Mesendoderm (in vitro differentiated cells): ENCODE data around the gene HOXC11.

ENCODE experiments used
- DNase-seq: peaks from one replicate; pipeline ENCODE4 v3.0.0; 2013
- H2AK5ac ChIP-seq: 2 replicates; pipeline ENCODE4 v1.6.1; 2013; ENCODE audit warnings: low read length, inconsistent platforms
- H2BK120ac ChIP-seq: 2 replicates; pipeline ENCODE4 v1.6.1; 2013; ENCODE audit warnings: low read depth, mild to moderate bottlenecking, low read length, moderate library complexity, mixed read lengths
- H2BK15ac ChIP-seq: replicated peaks from 2 replicates; pipeline ENCODE4 v1.6.1; 2013; ENCODE audit warnings: low read depth, mild to moderate bottlenecking, moderate library complexity
- H2BK5ac ChIP-seq: 2 replicates; pipeline ENCODE4 v1.6.1; 2013; ENCODE audit warnings: low read length, inconsistent platforms
- H3K18ac ChIP-seq: 2 replicates; pipeline ENCODE4 v1.6.1; 2013; ENCODE audit warnings: mild to moderate bottlenecking, low read length, mixed read lengths
- H3K23ac ChIP-seq: one replicate; pipeline ENCODE4 v1.6.1; 2013; ENCODE audit warnings: low read length
- H3K27ac ChIP-seq: 2 replicates; pipeline ENCODE4 v1.5.1; 2013; ENCODE audit warnings: low read depth, mild to moderate bottlenecking, inconsistent platforms, low read length, moderate library complexity
- H3K27me3 ChIP-seq: 2 replicates; pipeline ENCODE4 v1.6.1; 2013; ENCODE audit warnings: low read length, control low read depth, mild to moderate bottlenecking, inconsistent platforms; ENCODE audit not compliant: insufficient read depth, poor library complexity
- H3K36me3 ChIP-seq: 2 replicates; pipeline ENCODE4 v1.6.1; 2013; ENCODE audit warnings: low read length, inconsistent platforms; ENCODE audit not compliant: control insufficient read depth, insufficient read depth
- H3K4ac ChIP-seq: one replicate; pipeline ENCODE4 v1.6.1; 2013; ENCODE audit warnings: low read depth, mild to moderate bottlenecking, low read length, moderate library complexity
- H3K4me1 ChIP-seq: 2 replicates; pipeline ENCODE4 v1.6.1; 2013; ENCODE audit warnings: low read depth, low read length, inconsistent platforms; ENCODE audit not compliant: control insufficient read depth
- H3K4me2 ChIP-seq: 2 replicates; pipeline ENCODE4 v1.6.1; 2013; ENCODE audit warnings: low read length
- H3K4me3 ChIP-seq: 2 replicates; pipeline ENCODE4 v1.5.1; 2013; ENCODE audit warnings: mild to moderate bottlenecking, low read length
- H3K56ac ChIP-seq: one replicate; pipeline ENCODE4 v1.6.1; 2013; ENCODE audit warnings: low read length
- H3K79me1 ChIP-seq: 2 replicates; pipeline ENCODE4 v1.6.1; 2013; ENCODE audit warnings: low read length, inconsistent platforms
- H3K79me2 ChIP-seq: 2 replicates; pipeline ENCODE4 v1.6.1; 2013; ENCODE audit warnings: mild to moderate bottlenecking, low read length; ENCODE audit not compliant: control insufficient read depth, insufficient read depth
- H3K9ac ChIP-seq: 2 replicates; pipeline ENCODE4 v1.6.1; 2013; ENCODE audit warnings: low read length, inconsistent platforms
- H4K5ac ChIP-seq: one replicate; pipeline ENCODE4 v1.6.1; 2013; ENCODE audit warnings: low read length
- H4K8ac ChIP-seq: one replicate; pipeline ENCODE4 v1.6.1; 2013; ENCODE audit warnings: low read depth, mild to moderate bottlenecking, control low read depth, low read length, moderate library complexity
- WGBS: extraction: QIAGEN DNeasy Blood & Tissue Kit; methylation state at CpG from one replicate; pipeline ENCODE4 v1.1.7; 2013; ENCODE audit warnings: low lambda C conversion rate, missing lambda C conversion rate; ENCODE audit not compliant: insufficient coverage; ENCODE audit errors: extremely low coverage; 5-methylcytosine and 5-hydroxymethylcytosine counted together

The HOXC11 gene

DNA sequence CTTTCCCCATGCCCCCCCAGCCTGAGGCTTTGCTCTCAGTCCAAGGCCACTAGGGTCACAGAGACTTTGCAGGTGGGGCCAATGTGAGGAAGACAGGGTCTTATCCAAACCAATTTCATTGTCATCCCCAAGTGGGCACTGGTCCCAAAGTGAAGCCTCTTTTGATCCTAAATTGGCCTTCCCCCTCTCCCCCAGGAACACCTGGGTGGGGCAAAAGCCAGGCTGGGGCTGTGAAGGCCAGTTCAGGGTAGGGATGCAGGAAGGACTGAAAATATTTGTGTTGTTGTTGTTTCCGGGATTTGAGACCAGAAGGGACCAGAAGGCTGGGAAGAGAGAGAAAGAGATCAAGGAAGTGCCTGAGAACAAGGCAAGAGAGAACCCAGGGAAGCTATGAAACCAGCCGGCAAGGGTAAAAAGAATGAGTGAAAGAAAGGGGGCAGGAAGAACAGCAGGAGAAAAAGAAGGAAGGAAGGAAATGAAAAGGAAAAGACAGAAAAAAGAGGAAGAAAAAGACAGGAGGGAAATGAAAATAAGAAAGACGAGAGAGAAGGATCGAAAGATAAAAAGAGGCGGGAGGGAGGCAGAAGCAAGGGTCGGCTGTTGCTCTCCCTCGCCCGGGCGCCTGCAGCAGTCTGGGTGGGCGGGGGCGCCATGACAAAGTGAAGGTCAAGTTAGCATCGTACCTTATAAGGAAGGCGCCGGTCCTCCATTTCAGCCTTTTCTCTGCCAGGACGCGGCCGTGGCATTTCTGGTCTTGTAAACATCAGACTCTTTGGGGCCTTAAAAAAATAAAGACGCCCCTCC is 7.4 kb upstream of the HOXC11 start:
- H2BK120ac ChIP-seq = no peak overlapping the region
- no peaks in the 10 kb centered on the region for H3K36me3 ChIP-seq
- no peak overlapping the region for H2AK5ac ChIP-seq
- no peaks in the 10 kb centered on the region for H3K79me2 ChIP-seq
- no peak overlapping the region for H2BK5ac ChIP-seq
- H2BK15ac ChIP-seq = no peak overlapping the region
- H3K18ac ChIP-seq = no peak overlapping the region
- no peak overlapping the region for H3K23ac ChIP-seq
- no peak overlapping the region for H3K27ac ChIP-seq
- H4K5ac ChIP-seq = no peak overlapping the region
- no CpG with 5 or more reads among the region's 18 CpGs for WGBS
- no peak overlapping the region for H3K9ac ChIP-seq
- peaks cover 98% of the 10 kb centered on the region for H3K27me3 ChIP-seq
- no peak overlapping the region for H4K8ac ChIP-seq
- H3K4me3 ChIP-seq = no peak overlapping the region
- H3K4me1 ChIP-seq = no peaks in the 10 kb centered on the region
- no peaks in the 10 kb centered on the region for H3K79me1 ChIP-seq
- no peak overlapping the region for H3K4ac ChIP-seq
- H3K4me2 ChIP-seq = no peak overlapping the region
- DNase-seq = peak; percentile 71
- no peak overlapping the region for H3K56ac ChIP-seq

DNA sequence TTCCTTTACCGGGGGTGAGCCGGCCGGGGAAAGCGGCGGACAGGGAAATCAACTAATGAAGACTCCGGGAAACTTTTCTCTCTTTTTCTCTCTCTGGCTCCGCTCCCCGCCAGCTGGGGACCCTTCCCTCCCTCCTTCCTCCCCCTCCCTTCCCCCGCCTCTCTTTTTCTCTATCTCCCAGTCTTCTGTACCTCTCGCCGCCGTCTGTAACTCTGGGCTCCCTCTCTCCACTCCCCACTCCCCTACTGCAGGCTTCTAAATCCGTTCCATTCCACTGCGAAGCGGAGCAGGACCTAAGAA is 6.9 kb upstream of the HOXC11 start:
- H2AK5ac ChIP-seq = no peak overlapping the region
- no peak overlapping the region for H3K9ac ChIP-seq
- no peak overlapping the region for H3K23ac ChIP-seq
- H2BK5ac ChIP-seq = no peak overlapping the region
- H3K79me1 ChIP-seq = no peaks in the 10 kb centered on the region
- H4K8ac ChIP-seq = no peak overlapping the region
- no peak overlapping the region for H3K18ac ChIP-seq
- no peak overlapping the region for H3K4me2 ChIP-seq
- no peak overlapping the region for H4K5ac ChIP-seq
- H2BK15ac ChIP-seq = no peak overlapping the region
- no peak overlapping the region for H3K4me3 ChIP-seq
- no CpG with 5 or more reads among the region's 15 CpGs for WGBS
- no peak overlapping the region for H3K27ac ChIP-seq
- no peak overlapping the region for H2BK120ac ChIP-seq
- H3K79me2 ChIP-seq = no peaks in the 10 kb centered on the region
- H3K4ac ChIP-seq = no peak overlapping the region
- no peaks in the 10 kb centered on the region for H3K4me1 ChIP-seq
- H3K56ac ChIP-seq = no peak overlapping the region
- H3K36me3 ChIP-seq = no peaks in the 10 kb centered on the region
- DNase-seq = peak; percentile 61
- H3K27me3 ChIP-seq = peaks cover 98% of the 10 kb centered on the region

DNA sequence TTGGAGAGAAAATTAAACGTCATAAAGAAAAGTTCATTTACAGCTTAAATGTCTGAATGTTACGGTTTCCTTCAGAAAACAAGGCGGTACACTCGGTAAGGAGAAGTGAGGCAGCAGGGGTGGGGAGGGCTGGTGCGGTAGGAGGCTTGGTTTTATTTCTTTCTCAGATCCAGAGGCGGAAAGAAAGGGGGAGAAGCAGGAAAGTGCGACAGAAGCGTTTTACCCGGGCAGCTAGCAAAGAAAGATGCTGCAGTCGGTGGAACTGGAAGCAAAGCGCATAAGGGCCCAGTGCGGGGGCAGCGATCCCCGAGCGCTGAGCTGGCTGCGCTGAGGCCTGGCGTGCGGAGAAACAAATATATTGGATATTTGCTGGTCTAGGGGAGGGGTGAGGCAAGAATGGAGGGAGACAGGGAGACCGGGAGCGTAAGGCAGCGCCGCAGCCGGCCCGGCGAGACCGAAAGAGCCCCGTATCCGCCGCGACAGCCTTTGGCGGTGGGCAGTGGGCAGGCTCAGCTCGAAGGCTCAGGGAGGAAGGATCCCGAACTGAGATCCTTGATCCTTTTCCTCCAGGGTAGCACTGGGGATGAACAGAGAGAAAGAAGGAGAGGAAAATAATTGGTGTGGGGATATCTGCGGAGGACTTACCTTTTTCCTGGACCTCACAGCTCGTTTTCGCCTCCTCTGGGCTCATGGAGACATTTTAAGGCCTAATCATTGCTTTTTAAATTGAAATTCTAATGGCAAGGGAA is 6.4 kb upstream of the HOXC11 start:
- no peak overlapping the region for H3K9ac ChIP-seq
- no CpG with 5 or more reads among the region's 36 CpGs for WGBS
- no peak overlapping the region for H3K4ac ChIP-seq
- no peaks in the 10 kb centered on the region for H3K79me1 ChIP-seq
- no peak overlapping the region for H3K4me3 ChIP-seq
- H4K5ac ChIP-seq = no peak overlapping the region
- no peaks in the 10 kb centered on the region for H3K79me2 ChIP-seq
- H3K23ac ChIP-seq = no peak overlapping the region
- no peak overlapping the region for H3K27ac ChIP-seq
- no peak overlapping the region for H2BK5ac ChIP-seq
- H2BK15ac ChIP-seq = no peak overlapping the region
- H3K56ac ChIP-seq = no peak overlapping the region
- H3K4me1 ChIP-seq = no peaks in the 10 kb centered on the region
- peaks cover 98% of the 10 kb centered on the region for H3K27me3 ChIP-seq
- no peak overlapping the region for H2AK5ac ChIP-seq
- no peak overlapping the region for H3K18ac ChIP-seq
- no peak overlapping the region for H2BK120ac ChIP-seq
- no peak overlapping the region for H4K8ac ChIP-seq
- H3K4me2 ChIP-seq = peak overlapping the region; percentile 7
- H3K36me3 ChIP-seq = no peaks in the 10 kb centered on the region
- DNase-seq = no peak

GRCh38 chr12:53967421-53967925 is 5.5 kb upstream of the HOXC11 start:
- Histone ChIP-seq H4K8ac (no peak overlapping the region), H3K4ac (no peak overlapping the region), H3K23ac (no peak overlapping the region), H2BK5ac (no peak overlapping the region), H3K79me1 (no peaks in the 10 kb centered on the region), H2AK5ac (no peak overlapping the region), H3K56ac (no peak overlapping the region), H2BK15ac (no peak overlapping the region), H3K4me1 (no peaks in the 10 kb centered on the region), H2BK120ac (no peak overlapping the region), H3K79me2 (no peaks in the 10 kb centered on the region), H4K5ac (no peak overlapping the region), H3K18ac (no peak overlapping the region), H3K4me2 (no peak overlapping the region), H3K9ac (no peak overlapping the region), H3K36me3 (no peaks in the 10 kb centered on the region), H3K27me3 (peaks cover 99% of the 10 kb centered on the region), H3K27ac (no peak overlapping the region), H3K4me3 (no peak overlapping the region)
- WGBS = no CpG with 5 or more reads among the region's 5 CpGs
- no peak for DNase-seq

DNA sequence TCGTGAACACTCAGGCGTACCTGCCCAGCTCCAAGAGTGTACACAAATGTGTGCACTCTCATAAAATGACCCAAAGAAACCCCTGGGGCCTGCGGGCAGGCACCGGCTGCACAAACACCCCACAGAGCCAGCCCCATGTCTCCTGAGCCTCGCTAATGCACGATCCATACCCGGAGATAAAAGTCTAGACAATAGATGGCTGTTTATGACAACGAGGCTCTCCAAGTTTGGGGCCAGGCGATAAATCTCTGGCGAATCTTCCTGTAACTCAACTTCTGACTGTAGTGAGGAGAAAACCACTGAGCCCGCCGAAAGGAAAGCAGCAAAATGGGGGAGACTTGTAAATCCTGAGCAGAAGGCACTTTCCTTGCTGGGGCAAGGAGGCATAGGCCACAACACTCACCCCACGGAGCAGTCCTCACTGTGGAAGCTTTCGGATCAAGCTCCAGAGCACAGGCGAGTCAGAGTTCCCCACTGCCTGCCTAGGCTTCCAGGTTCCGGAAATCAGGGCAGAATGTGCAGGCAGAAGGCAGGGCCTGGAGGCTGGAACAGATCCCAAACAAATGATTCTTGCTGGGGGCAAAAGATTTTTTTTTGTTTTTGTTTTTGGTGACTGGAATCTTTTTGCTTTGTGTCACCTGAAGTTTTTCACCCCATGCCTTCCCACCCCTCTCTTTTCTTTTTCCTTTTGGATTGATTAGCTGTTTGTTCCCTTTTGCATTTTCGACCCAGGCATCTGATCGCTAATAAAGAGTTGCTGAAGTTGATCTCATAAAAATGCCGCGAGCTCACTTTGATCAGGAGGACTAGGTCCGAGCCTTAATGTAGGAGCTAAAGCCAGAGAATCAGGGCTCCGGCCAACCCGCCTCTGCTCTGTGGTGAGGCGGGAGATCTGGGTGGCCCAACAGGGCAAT is 4.5 kb upstream of the HOXC11 start:
- Histone ChIP-seq H3K4me1 (no peaks in the 10 kb centered on the region), H2BK15ac (no peak overlapping the region), H3K27ac (no peak overlapping the region), H4K8ac (no peak overlapping the region), H3K36me3 (no peaks in the 10 kb centered on the region), H3K9ac (no peak overlapping the region), H4K5ac (no peak overlapping the region), H3K4ac (no peak overlapping the region), H3K27me3 (peaks cover 99% of the 10 kb centered on the region), H2BK120ac (no peak overlapping the region), H3K79me2 (no peaks in the 10 kb centered on the region), H3K23ac (peak overlapping the region; percentile 66), H2AK5ac (no peak overlapping the region), H3K56ac (no peak overlapping the region), H3K79me1 (no peaks in the 10 kb centered on the region), H3K4me3 (no peak overlapping the region), H2BK5ac (no peak overlapping the region), H3K4me2 (no peak overlapping the region), H3K18ac (no peak overlapping the region)
- WGBS = no CpG with 5 or more reads among the region's 24 CpGs
- no peak for DNase-seq
